H1 (cell line): Measurements from ENCODE around the gene ALOX5AP. TPM values are rescaled to one million over a fixed set of nuclear protein-coding genes. Genes with fewer than 3 reads are reported as not detected.

Source experiments
- CTCF ChIA-PET: fragments of 300-600 bp; sonication (Branson Sonifier 250); formaldehyde crosslinking; loops from one replicate; lab custom pipeline; 2021; ENCODE audit not compliant: partially characterized antibody; lab: Charles Lee
- POLR2A ChIA-PET: fragments of 300-600 bp; sonication (Branson Sonifier 250); formaldehyde crosslinking; loops from one replicate; lab custom pipeline; 2021; ENCODE audit warnings: inconsistent platforms; ENCODE audit not compliant: partially characterized antibody; lab: Charles Lee
- DNase-seq, 2 experiments: peaks; one replicate each; pipeline versions ENCODE4 v3.0.0 to v3.0.0-alpha.2; 2010 to 2022; ENCODE audit warnings: low spot score in 2 of 2, low read depth in 1 of 2, mixed read lengths in 1 of 2
- FAIRE-seq: peaks from 2 replicates; lab custom pipeline; 2011; peaks lifted over from hg19 to GRCh38; lab: Jason Lieb, UNC
- H2AFZ ChIP-seq: 2 replicates; pipeline ENCODE4 v1.8.1; 2012; ENCODE audit warnings: low read length, inconsistent platforms
- H2AK5ac ChIP-seq: 2 replicates; pipeline ENCODE4 v1.6.1; 2013; ENCODE audit warnings: low read depth, low read length
- H2BK120ac ChIP-seq: replicated peaks from 2 replicates; pipeline ENCODE3; 2013; ENCODE audit warnings: low read depth, low read length, inconsistent platforms
- H2BK12ac ChIP-seq: 2 replicates; pipeline ENCODE4 v1.6.1; 2013; ENCODE audit warnings: low read depth, low read length
- H2BK15ac ChIP-seq: 2 replicates; pipeline ENCODE4 v1.6.1; 2013; ENCODE audit warnings: low read length
- H2BK20ac ChIP-seq: 2 replicates; pipeline ENCODE4 v1.6.1; 2013; ENCODE audit warnings: low read length
- H2BK5ac ChIP-seq: 2 replicates; pipeline ENCODE4 v1.6.1; 2013; ENCODE audit warnings: low read depth, low read length
- H3K14ac ChIP-seq: 2 replicates; pipeline ENCODE4 v1.6.1; 2013; ENCODE audit warnings: inconsistent platforms; ENCODE audit not compliant: insufficient read length
- H3K18ac ChIP-seq: 2 replicates; pipeline ENCODE4 v1.6.1; 2013; ENCODE audit warnings: low read length; ENCODE audit errors: extremely low read depth
- H3K23ac ChIP-seq: 2 replicates; pipeline ENCODE4 v1.6.1; 2013; ENCODE audit warnings: inconsistent platforms; ENCODE audit not compliant: insufficient read length
- H3K23me2 ChIP-seq: 2 replicates; pipeline ENCODE4 v1.6.1; 2013; ENCODE audit warnings: low read depth, low read length
- H3K27ac ChIP-seq: 2 replicates; pipeline ENCODE4 v1.6.1; 2011; ENCODE audit warnings: low read depth, low read length, inconsistent platforms
- H3K27me3 ChIP-seq, 4 experiments: replicated peaks in 1 of 4; 1 replicate in 1 of 4; 2 replicates in 3 of 4; pipeline versions ENCODE4 v1.6.1 to v1.8.1; 2011 to 2013; ENCODE audit warnings: low read length in 3 of 4, mild to moderate bottlenecking in 3 of 4, inconsistent platforms in 2 of 4, mixed read lengths in 2 of 4, moderate library complexity in 1 of 4; ENCODE audit not compliant: control insufficient read depth in 3 of 4, insufficient read depth in 3 of 4; ENCODE audit errors: extremely low read depth in 1 of 4
- H3K36me3 ChIP-seq, 4 experiments: 2 replicates each; pipeline versions ENCODE4 v1.6.1 to v1.8.1; 2011 to 2013; ENCODE audit warnings: mild to moderate bottlenecking in 4 of 4, low read length in 3 of 4, moderate library complexity in 2 of 4, control low read depth in 1 of 4, inconsistent platforms in 1 of 4; ENCODE audit not compliant: insufficient read depth in 4 of 4, control insufficient read depth in 2 of 4
- H3K4ac ChIP-seq: replicated peaks from 2 replicates; pipeline ENCODE3; 2013; ENCODE audit warnings: low read length, low read depth, mixed read lengths, inconsistent platforms; ENCODE audit not compliant: insufficient read length
- H3K4me1 ChIP-seq, 4 experiments: replicated peaks in 1 of 4; 1 replicate in 1 of 4; 2 replicates in 3 of 4; pipeline versions ENCODE4 v1.6.1 to v1.8.1; 2011 to 2013; ENCODE audit warnings: low read length in 3 of 4, inconsistent platforms in 2 of 4, mixed read lengths in 1 of 4; ENCODE audit not compliant: insufficient read depth in 4 of 4, control insufficient read depth in 3 of 4
- H3K4me2 ChIP-seq, 2 experiments: 2 replicates each; pipeline versions ENCODE4 v1.6.1 to v1.8.1; 2011 to 2013; ENCODE audit warnings: low read depth in 2 of 2, low read length in 2 of 2, control low read depth in 1 of 2, inconsistent platforms in 1 of 2, mild to moderate bottlenecking in 1 of 2; ENCODE audit not compliant: insufficient read depth in 1 of 2
- H3K4me3 ChIP-seq, 4 experiments: fragments of 200-600, 300-600 bp in 1 of 4; sonication (generic), shearing (Covaris generic), sonication (Bioruptor Twin) in 1 of 4; 2 replicates each; pipeline versions ENCODE4 v1.5.1 to v1.8.1; 2011 to 2016; ENCODE audit warnings: low read length in 4 of 4, low read depth in 3 of 4, control low read depth in 2 of 4, inconsistent platforms in 2 of 4, mild to moderate bottlenecking in 2 of 4, mixed read lengths in 1 of 4, moderate library complexity in 1 of 4; ENCODE audit not compliant: insufficient read depth in 2 of 4; ENCODE audit errors: extremely low read depth in 1 of 4
- H3K56ac ChIP-seq: replicated peaks from 2 replicates; pipeline ENCODE3; 2013; ENCODE audit warnings: low read depth, mild to moderate bottlenecking, mixed read lengths, low read length, inconsistent platforms; ENCODE audit not compliant: insufficient read length
- H3K79me1 ChIP-seq: 2 replicates; pipeline ENCODE4 v1.6.1; 2013; ENCODE audit warnings: low read depth, low read length, control low read depth
- H3K79me2 ChIP-seq, 2 experiments: 2 replicates each; pipeline versions ENCODE4 v1.6.1 to v1.8.1; 2012 to 2013; ENCODE audit warnings: low read length in 2 of 2, mild to moderate bottlenecking in 2 of 2, inconsistent platforms in 1 of 2; ENCODE audit not compliant: insufficient read depth in 2 of 2, control insufficient read depth in 1 of 2
- H3K9ac ChIP-seq, 4 experiments: replicated peaks in 1 of 4; 1 replicate in 1 of 4; 2 replicates in 3 of 4; pipeline versions ENCODE4 v1.6.1 to v1.8.1; 2011 to 2013; ENCODE audit warnings: low read depth in 3 of 4, low read length in 3 of 4, control low read depth in 2 of 4, mild to moderate bottlenecking in 2 of 4, moderate library complexity in 2 of 4, inconsistent platforms in 1 of 4; ENCODE audit errors: extremely low read depth in 1 of 4
- H3K9me3 ChIP-seq, 2 experiments: 2 replicates each; pipeline versions ENCODE4 v1.6.1 to v1.8.1; 2012 to 2013; ENCODE audit warnings: mild to moderate bottlenecking in 2 of 2, moderate library complexity in 2 of 2, control low read depth in 1 of 2, inconsistent platforms in 1 of 2, low read depth in 1 of 2, low read length in 1 of 2, mixed read lengths in 1 of 2; ENCODE audit not compliant: insufficient read depth in 2 of 2
- H4K20me1 ChIP-seq, 2 experiments: replicated peaks in 1 of 2; 2 replicates each; pipeline versions ENCODE3 to v1.8.1; 2011 to 2013; ENCODE audit warnings: inconsistent platforms in 2 of 2, low read length in 2 of 2, mild to moderate bottlenecking in 1 of 2; ENCODE audit not compliant: insufficient read depth in 2 of 2, control insufficient read depth in 1 of 2
- H4K5ac ChIP-seq: 2 replicates; pipeline ENCODE4 v1.6.1; 2013; ENCODE audit warnings: low read length, low read depth, mixed read lengths, inconsistent platforms; ENCODE audit not compliant: insufficient read length
- H4K8ac ChIP-seq: 2 replicates; pipeline ENCODE4 v1.8.0; 2013; ENCODE audit warnings: mild to moderate bottlenecking, moderate library complexity, low read length, inconsistent platforms; ENCODE audit not compliant: insufficient read depth; ENCODE audit errors: extremely low read depth
- H4K91ac ChIP-seq: replicated peaks from 2 replicates; pipeline ENCODE3; 2013; ENCODE audit warnings: low read length, mixed read lengths, inconsistent platforms; ENCODE audit not compliant: insufficient read length
- BRCA1 ChIP-seq: IDR thresholded peaks from 2 replicates; pipeline ENCODE4 v1.6.1; 2012; ENCODE audit warnings: low read depth, low read length, improper control_type of control experiment
- CBX8 ChIP-seq: fragments of 300-800, 300-1000 bp; sonication (generic); IDR thresholded peaks from 2 replicates; pipeline ENCODE4 v1.7.1; 2016; ENCODE audit warnings: low read depth, low read length, borderline replicate concordance
- CTBP2 ChIP-seq: IDR thresholded peaks from 2 replicates; pipeline ENCODE4 v1.7.0; 2011; ENCODE audit warnings: borderline replicate concordance, mild to moderate bottlenecking, moderate library complexity, mixed read lengths, low read length; ENCODE audit not compliant: insufficient read depth, insufficient read length
- EGR1 ChIP-seq: IDR thresholded peaks from 2 replicates; pipeline ENCODE4 v1.6.1; 2011; ENCODE audit warnings: low read depth, low read length, borderline replicate concordance
- EP300 ChIP-seq, 2 experiments: IDR thresholded peaks; 1 replicate in 1 of 2; 2 replicates in 1 of 2; pipeline ENCODE4 v1.6.1; 2011 to 2012; ENCODE audit warnings: low read depth in 2 of 2, low read length in 2 of 2, mild to moderate bottlenecking in 2 of 2, borderline replicate concordance in 1 of 2, inconsistent platforms in 1 of 2, moderate library complexity in 1 of 2
- HDAC2 ChIP-seq, 2 experiments: fragments of 300-600 bp in 1 of 2; sonication (generic) in 1 of 2; IDR thresholded peaks; 2 replicates each; pipeline ENCODE4 v1.6.1; 2011 to 2012; ENCODE audit warnings: low read depth in 2 of 2, low read length in 2 of 2, mild to moderate bottlenecking in 2 of 2, moderate library complexity in 2 of 2, borderline replicate concordance in 1 of 2, inconsistent platforms in 1 of 2
- HDAC6 ChIP-seq: IDR thresholded peaks from one replicate; pipeline ENCODE4 v1.7.1; 2012; ENCODE audit warnings: low read depth, mild to moderate bottlenecking, inconsistent platforms, low read length, moderate library complexity
- JUND ChIP-seq: IDR thresholded peaks from 2 replicates; pipeline ENCODE4 v1.6.1; 2011; ENCODE audit warnings: mild to moderate bottlenecking, improper control_type of control experiment, low read length
- MAX ChIP-seq: IDR thresholded peaks from 2 replicates; pipeline ENCODE4 v1.6.1; 2012; ENCODE audit warnings: inconsistent platforms
- SIN3A ChIP-seq, 2 experiments: IDR thresholded peaks in 1 of 2; conservative IDR thresholded peaks in 1 of 2; 2 replicates each; pipeline ENCODE4 v1.6.1; 2011 to 2012; ENCODE audit warnings: low read length in 2 of 2, improper control_type of control experiment in 1 of 2, low read depth in 1 of 2, mild to moderate bottlenecking in 1 of 2
- SRF ChIP-seq: IDR thresholded peaks from 2 replicates; pipeline ENCODE4 v1.6.1; 2011; ENCODE audit warnings: mild to moderate bottlenecking, low read depth, low read length, moderate library complexity
- TBP ChIP-seq: IDR thresholded peaks from 2 replicates; pipeline ENCODE4 v1.6.1; 2011; ENCODE audit warnings: low read depth, low read length, improper control_type of control experiment
- TCF12 ChIP-seq: IDR thresholded peaks from 2 replicates; pipeline ENCODE4 v1.6.1; 2011; ENCODE audit warnings: low read depth, mild to moderate bottlenecking, low read length
- polyA plus RNA-seq, 7 experiments: library from polyadenylated mRNA; depleted of rRNA in 3 of 7; stranded (reverse) in 5 of 7; unstranded in 2 of 7; fragments of >200 nt in 5 of 7; fragments of 200-250 nt in 2 of 7; gene quantifications; 1 replicate in 5 of 7; 2 replicates in 1 of 7; 4 replicates in 1 of 7; pipeline versions ENCODE4 v1.2.1 to v1.2.3, GENCODE V29; 2011 to 2013; ENCODE audit warnings: missing spikeins in 2 of 7, mixed read lengths in 2 of 7
- total RNA-seq: library from RNA; stranded (reverse); fragmentation: NEBNext Ultra II Directional; extraction: Animal tissue kit (Norgen Biotek cat#: 25700); gene quantifications from 2 replicates; pipeline ENCODE4 v1.2.1, GENCODE V29; 2021
- TF ChIP-seq, protein P1 (sequence below): IDR thresholded peaks from 2 replicates; pipeline ENCODE4 v1.6.1; 2012; ENCODE audit warnings: inconsistent platforms

ALOX5AP gene
- total and polyA plus RNA-seq, 2 of the 8 experiments (the other 6 are each of a cell fraction or from before 2014, with no cell fraction given): not detected

DNA sequence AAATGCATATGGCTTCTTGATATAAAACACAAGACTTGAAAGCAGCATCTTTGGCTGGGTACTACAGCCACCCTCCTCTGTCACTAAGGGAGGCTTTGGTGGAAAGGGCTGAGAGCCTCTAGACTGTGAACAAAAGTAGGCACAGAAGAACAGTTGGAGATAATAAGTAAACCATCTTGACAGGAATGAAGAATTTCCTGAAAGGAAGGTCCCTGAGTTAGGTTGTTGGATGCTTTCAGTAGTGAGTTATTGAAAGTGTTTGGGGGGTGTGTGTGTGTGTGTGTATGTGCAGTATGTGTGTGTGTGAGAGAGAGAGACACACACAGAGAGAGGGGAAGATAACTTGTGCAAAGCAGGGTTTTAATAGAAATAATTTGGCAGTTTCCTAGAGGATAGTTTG, 38.2 kb downstream of the ALOX5AP start:
- CTCF ChIA-PET: no interaction called here
- TF ChIP-seq SIN3A (conservative IDR thresholded peaks at IDR 0.05 in 1 of 2, IDR thresholded peaks at IDR 0.05 in 1 of 2; ENCODE audit: low read depth in 1 of 2, low read length in 2 of 2) (no peak), EGR1 (no peak), HDAC6 (no peak), CBX8 (no peak), TCF12 (no peak), SRF (no peak), HDAC2 (IDR thresholded peaks at IDR 0.05; ENCODE audit: borderline replicate concordance in 1 of 2, low read depth in 2 of 2, low read length in 2 of 2) (no peak), CTBP2 (no peak), MAX (no peak), TBP (no peak), JUND (no peak), BRCA1 (no peak), EP300 (IDR thresholded peaks at IDR 0.05; ENCODE audit: borderline replicate concordance in 1 of 2, low read depth in 2 of 2, low read length in 2 of 2) (no peak)
- TF ChIP-seq, protein P1, sequence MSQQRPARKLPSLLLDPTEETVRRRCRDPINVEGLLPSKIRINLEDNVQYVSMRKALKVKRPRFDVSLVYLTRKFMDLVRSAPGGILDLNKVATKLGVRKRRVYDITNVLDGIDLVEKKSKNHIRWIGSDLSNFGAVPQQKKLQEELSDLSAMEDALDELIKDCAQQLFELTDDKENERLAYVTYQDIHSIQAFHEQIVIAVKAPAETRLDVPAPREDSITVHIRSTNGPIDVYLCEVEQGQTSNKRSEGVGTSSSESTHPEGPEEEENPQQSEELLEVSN: no peak

More for the DNA sequence above, 38.2 kb downstream of the ALOX5AP start:
- DNase-seq (no peak), FAIRE-seq (no peak)
- Histone ChIP-seq H3K56ac (no peak overlapping the region), H3K14ac (no peak overlapping the region), H4K91ac (no peak overlapping the region), H3K18ac (no peak overlapping the region), H3K27ac (no peak overlapping the region), H2BK120ac (no peak overlapping the region), H2AK5ac (no peak overlapping the region), H3K9me3 (no peaks in the 10 kb centered on the region), H3K4me1 (peaks cover 0 to 3% (median 1%) of the 10 kb centered on the region in 4 experiments; a peak in 3 of 7 replicates), H3K36me3 (no peaks in the 10 kb centered on the region), H3K4ac (no peak overlapping the region), H4K8ac (no peak overlapping the region), H3K4me3 (no peak overlapping the region), H2BK5ac (no peak overlapping the region), H2BK20ac (no peak overlapping the region), H4K5ac (no peak overlapping the region), H3K79me2 (no peaks in the 10 kb centered on the region), H3K23me2 (no peaks in the 10 kb centered on the region; the same call in 1 of the 2 replicates), H3K27me3 (no peaks in the 10 kb centered on the region), H2BK12ac (no peak overlapping the region), H3K23ac (no peak overlapping the region), H3K4me2 (no peak overlapping the region), H3K79me1 (no peaks in the 10 kb centered on the region), H2BK15ac (no peak overlapping the region), H3K9ac (no peak overlapping the region), H2AFZ (no peak overlapping the region), H4K20me1 (no peaks in the 10 kb centered on the region)
- POLR2A ChIA-PET: no interaction called here
